COR-L47 (cell line): ENCODE measurements around the gene TNNI2.
A peak's percentile ranks its signal among the peaks of the same experiment; 100 is the strongest.

Experiments used
- DNase-seq: peaks from one replicate; lab custom pipeline; 2025; lab: John Stamatoyannopoulos, UW

The TNNI2 gene

GRCh38 chr11:1834779-1835670 is 3.8 kb upstream of the TNNI2 start, which contains the start of gene SYT8:
TSS of gene SYT8 (plus strand) at chr11:1834990. CDS start at chr11:1835106, 116 bp downstream.
- DNase-seq, result peak; percentile 32

GRCh38 chr11:1835671-1836010 is 3.1 kb upstream of the TNNI2 start:
- no peak for DNase-seq

- DNase-seq, result no peak
Observed at GRCh38 chr11:1836011-1836945, 2.5 kb upstream of the TNNI2 start.

GRCh38 chr11:1837171-1838076 is 1.4 kb upstream of the TNNI2 start:
- DNase-seq, result peak; percentile 39

GRCh38 chr11:1838077-1838425 is 730 bp upstream of the TNNI2 start:
- no peak for DNase-seq

GRCh38 chr11:1839204-1839923 is 583 bp downstream of the TNNI2 start:
- no peak for DNase-seq

GRCh38 chr11:1839924-1840779 is 1.4 kb downstream of the TNNI2 start:
- no peak for DNase-seq

GRCh38 chr11:1840780-1841480 is 2.1 kb downstream of the TNNI2 start:
- DNase-seq, result no peak

- DNase-seq, result no peak
Observed at GRCh38 chr11:1841511-1842148, 2.8 kb downstream of the TNNI2 start.

- DNase-seq, result no peak
Observed at GRCh38 chr11:1842149-1843097, 3.6 kb downstream of the TNNI2 start.

GRCh38 chr11:1843098-1843473 is 4.3 kb downstream of the TNNI2 start:
- no peak for DNase-seq

GRCh38 chr11:1843796-1844195 is 5.0 kb downstream of the TNNI2 start:
- DNase-seq, result no peak

GRCh38 chr11:1844221-1845094 is 5.7 kb downstream of the TNNI2 start:
- no peak for DNase-seq

- DNase-seq, result no peak
Observed at GRCh38 chr11:1845095-1845429, 6.3 kb downstream of the TNNI2 start.

- DNase-seq, result no peak
Observed at GRCh38 chr11:1845561-1846452, 7.0 kb downstream of the TNNI2 start.

GRCh38 chr11:1846453-1846932 is 7.7 kb downstream of the TNNI2 start:
- no peak for DNase-seq
